HG03095 (cell line): ENCODE results near the gene GPR82.
"Not testable (repeated sequence)": the region's sequence is repeated elsewhere in the genome, so short reads cannot be mapped to it uniquely, and the experiment has no call there.

Source experiments
- ATAC-seq: cut with Tn5 transposase; IDR thresholded peaks from one replicate; pipeline ENCODE4 v1.9.1; 2021; ENCODE audit warnings: moderate library complexity; ENCODE audit not compliant: unreplicated experiment

Gene GPR82

DNA sequence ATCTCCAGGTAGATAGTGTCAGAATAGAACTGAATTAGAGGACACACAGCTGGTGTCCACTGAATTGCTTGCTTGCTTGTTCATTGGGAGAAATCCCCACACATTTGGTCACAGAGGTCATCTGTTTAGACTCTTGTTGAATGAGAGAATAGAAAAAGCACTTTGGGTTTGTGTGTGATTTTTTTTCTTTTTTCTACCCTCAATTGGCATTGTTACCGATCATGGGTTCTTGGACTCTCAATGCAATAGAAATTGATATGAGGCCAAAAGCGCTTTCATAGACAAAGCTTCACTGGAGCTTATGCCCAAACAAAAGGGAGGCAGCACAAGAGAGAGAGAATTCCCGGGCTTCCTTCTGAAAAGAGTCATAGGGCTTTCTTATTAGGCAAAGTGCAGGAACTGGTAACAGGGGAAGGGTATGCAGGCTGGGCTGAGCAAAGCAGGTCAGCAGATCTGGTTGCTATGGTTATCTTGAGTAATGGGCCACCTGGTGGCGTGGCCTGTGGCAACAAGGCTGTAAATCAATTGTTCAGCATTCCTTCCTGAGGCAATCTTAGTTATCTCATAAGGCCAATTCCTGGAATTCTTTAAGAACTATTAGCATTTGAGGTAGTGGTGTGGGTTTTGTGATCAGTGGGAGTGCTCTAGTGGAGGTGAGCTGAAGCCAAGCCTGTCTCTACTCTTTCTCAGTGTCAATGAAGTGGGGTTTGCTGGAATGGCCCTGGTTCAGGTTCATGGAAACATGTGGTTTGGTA, 5.3 kb upstream of the GPR82 start:
- no peak for ATAC-seq

DNA sequence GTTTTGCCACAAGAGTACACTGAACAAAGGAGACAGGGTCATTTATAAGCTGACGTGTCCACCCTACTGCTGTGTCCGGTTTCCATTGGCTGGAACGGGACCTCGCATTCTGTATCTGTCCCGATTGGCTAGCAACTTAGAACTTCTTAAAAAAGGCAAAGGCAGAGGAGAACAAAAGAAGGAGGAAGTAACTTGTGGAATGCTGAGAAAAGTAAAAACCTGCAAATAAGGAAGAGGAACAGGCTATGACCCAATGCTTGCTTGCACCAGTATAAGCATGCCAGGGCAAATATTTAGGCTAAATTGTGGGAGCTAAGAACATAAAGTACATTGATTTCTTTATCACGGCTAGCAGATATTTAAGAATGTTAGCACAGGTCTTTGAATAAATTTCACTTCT, 4.4 kb upstream of the GPR82 start:
- ATAC-seq, result not testable (repeated sequence)

DNA sequence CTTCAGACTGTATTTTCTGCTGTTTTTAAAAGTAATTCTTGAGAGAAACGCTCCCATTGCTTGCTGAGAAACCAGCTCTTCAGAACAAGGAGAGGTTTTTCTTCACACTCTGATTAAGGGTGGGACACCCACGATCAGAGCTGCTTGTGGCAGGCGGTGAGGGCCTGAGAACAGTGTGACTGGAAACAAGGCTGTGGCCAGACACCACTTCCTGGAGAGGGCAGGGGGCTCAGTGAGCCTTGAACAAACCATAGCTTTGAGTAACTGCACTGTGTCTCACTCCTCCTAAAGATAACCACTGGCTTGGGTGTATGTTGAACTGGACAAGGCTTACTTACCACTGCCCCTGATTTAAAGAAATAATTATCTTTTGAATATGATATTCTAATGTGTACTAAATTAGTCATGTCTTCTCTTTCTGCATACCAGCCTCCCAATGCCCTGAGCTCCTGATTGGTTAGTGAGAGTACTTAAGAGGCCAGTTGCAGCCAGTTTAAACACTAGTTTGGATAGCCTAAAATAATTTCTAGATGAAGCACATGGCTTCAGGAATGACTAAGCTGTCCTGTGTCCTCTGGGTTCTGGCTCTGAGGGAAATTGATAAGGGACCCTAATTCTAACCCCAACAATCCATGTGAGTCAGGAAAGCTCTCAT, 3.7 kb upstream of the GPR82 start:
- no peak for ATAC-seq

DNA sequence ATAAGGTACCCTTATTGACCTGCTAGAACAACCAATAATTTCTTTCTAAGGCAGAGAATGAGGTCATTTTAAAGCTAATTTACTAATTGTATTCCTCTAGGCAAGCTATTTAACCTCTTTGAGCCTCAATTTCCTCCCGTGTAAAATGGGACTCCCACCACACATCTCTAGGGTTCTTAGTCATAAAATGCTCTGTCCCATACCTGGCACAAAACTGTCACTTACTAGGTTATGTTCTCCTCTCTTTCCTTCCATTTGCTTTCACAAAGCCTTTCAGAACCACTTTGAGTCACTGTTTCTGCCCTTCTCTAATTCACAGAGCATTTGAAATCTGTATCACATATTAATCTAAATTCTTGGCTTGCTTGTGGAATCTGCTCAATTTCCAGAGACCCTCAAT, 2.4 kb upstream of the GPR82 start:
- ATAC-seq, result no peak

DNA sequence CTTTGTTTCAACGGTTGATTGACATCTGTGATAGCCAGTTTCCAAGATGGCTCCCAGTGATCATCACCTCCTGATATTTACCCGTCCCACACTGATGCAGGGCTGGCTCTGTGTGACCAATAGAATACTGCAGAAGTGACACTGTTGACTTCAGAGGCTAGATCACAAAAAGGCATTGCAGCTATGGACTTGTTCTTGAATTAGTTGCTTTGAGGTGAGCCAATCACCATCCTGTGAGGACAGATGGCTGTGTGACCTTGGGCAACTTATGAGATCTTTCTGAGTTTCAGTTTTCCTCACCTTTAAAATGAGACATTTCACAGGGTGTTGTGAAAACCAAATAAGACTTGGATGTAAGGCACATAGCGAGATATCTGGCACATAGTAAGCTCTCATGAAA, 1.8 kb upstream of the GPR82 start:
- ATAC-seq, result no peak

DNA sequence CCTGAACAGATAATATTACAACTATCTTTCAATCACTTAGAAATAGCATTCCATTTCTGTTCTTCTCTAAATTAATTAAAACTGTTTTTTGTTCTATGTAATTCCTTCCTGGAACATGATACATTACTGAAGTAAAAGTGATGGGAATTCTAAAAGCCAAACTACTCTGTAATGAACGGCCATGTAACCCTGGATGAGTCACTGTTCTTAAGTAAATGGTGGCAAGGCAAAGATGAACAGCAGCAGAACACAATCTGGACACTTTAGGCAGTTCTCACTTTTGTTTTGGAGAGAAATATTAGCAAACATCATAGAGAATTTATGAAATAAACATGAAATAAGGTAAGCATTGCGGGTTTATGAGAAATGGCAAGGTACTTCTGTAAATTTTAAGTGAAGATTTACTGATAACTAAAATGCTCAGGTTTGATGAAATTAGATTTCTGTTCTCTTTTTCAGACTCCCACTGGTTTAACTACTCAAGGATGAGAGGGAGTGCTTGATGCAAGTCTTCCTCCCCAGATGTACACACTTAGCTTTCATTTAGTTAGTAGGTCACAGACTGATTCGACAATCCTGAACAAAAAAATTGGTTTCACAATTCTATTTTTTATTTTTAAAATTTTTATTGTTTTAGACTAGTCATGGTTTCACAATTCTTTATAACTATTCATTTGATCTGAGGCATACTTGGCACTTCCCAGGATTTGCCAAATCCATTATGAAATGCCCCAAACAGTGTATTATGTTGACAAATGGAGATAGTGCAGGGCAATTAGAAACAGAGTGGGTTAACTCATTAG, 964 bp upstream of the GPR82 start:
- ATAC-seq, result no peak

DNA sequence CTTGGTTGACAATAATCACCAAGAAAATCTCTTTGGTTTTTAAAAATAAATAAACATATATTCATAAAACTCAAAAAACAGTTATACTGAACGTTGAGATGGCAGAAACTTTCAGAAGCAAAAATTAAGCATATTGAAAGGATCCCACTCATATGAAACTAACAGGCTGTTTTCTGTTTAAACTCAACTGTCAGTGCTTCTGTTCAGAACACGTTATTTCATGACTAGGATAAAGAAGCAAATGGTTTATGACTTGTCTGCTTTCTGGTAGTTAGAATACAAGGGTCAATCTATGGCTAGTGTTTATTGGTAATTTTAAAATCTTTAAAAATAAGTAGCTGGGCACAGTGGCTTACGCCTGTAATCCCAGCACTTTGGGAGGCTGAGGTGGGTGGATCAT, 4.1 kb downstream of the GPR82 start:
- no peak for ATAC-seq

DNA sequence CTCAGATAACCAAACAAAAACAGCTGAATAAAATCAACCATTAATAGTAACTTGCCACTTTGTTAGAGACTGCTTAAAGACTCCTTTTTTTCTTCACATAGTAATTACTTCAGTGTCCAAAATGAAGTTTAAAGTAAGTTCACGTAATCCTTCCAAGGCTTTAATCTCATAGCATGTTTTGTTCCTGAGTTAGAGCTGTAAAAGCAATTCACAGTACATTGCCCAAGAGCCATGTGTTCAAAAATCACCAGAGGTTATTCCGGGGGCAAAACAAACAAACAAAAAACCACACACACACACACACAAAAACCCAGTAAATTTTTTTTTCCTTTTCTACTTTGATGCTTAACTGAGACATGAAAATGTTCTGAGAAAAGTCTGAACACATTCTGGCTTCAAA, 6.1 kb downstream of the GPR82 start:
- no peak for ATAC-seq

DNA sequence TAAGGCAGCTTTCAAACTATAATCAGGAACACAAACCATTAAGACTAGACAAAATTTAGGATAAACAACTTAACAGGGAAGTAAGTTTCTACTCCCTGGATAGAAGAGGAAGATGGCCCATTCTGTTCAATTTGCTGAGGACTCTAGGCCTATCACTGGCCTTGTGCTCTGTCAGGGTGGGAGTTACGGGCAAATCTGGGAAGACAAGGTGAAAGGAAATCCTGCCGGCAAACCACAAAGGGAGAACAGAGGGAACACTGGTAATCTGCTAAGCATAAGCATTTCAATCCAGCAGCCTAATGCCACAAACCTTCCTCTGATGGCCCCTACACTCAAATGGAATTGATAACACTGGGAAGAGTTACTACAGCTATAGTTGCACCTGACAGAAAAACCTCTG, 8.3 kb downstream of the GPR82 start:
- no peak for ATAC-seq

DNA sequence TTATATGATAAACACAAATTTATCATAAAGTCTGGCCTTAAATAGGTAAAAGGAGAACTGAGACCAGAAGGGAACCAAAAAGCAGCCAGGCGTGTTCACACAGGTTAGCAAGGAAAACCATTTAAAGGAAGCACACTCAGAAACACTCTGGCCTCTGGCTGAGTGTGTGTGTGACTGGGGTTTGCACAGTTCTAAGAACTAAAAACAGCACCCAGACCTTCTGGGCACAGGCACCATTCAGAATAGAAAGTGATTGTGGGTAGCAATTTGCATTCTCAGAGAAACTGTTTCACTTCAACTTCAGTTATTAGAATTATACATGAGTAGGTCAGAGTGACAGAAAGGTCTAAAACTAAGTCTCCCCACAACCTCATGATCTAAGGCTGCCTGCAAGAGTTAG, 10.0 kb downstream of the GPR82 start:
- peak; percentile 97 for ATAC-seq

DNA sequence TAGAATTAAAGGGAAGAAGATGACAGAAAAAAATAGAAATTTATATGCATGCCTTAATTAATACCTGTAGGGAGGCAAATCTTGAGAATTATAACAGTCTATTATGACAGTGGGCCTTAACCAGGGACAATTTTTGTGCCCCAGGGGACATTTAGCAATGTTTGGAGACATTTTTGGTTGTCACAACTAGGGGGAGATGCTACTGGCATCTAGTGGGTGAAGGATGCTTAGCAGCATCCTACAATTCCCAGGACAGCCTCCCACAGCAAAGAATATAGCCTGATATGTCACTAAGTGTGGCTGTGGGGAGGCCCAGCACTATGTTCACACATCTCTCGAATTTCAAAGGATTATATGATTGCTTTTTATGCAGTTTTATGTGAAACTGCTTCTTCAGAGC, 10.5 kb downstream of the GPR82 start:
- no peak for ATAC-seq

DNA sequence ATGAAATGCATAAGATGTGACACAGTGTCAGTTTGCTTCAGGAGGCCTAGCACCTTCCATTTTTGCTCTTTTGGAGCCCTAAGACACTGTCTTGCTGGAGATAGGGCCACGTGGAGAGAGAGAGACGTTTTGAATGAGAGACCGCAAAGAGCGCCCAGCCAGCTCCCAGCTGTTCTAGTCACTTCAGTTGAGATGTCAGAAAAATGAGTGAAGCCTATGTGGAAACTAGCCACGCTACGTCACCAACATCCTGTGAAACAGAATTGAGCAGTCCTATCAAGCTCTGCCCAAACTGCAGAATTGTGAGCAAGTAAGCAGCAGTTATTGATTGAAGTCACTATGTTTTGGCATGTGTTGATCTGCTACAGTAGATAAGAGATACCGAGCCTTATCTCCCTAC, 13.1 kb downstream of the GPR82 start:
- no peak for ATAC-seq

DNA sequence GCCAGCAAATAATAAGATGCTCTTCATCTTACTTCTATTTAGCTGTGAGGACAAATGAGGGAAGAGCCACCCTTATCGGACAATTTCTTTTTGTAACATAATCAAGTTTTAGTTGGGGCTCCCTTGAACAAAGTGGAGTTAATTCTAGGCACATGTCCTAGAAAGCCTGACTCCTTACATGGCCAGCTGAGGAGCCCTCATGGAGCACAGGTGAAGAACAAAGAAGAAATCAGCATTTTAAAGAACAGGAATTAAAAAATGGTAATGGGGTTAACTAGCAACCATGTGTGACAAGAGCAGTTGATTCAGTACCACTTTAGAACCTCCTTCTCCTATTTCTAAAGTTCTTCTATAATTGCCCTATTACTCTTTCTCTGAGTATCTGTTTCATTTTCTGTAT, 15.9 kb downstream of the GPR82 start:
- no peak for ATAC-seq

DNA sequence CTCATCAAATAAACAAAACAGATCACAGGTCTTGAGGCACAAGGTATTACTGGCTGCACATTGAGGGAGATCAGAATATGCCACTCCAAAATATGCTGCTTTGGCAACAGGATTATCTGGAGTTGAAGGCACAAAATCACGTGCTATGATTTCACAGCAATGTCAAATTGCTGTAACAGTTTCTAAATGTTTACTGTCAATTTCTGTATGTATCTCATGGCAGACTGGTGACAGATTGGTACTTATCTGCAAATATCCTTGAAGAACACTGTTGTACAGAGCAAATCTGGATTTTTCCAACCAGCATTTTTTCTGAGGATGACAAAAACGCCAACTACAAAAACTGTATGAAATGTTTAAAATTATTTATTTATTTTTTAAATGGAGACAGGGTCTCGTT, 26.7 kb downstream of the GPR82 start:
- no peak for ATAC-seq

DNA sequence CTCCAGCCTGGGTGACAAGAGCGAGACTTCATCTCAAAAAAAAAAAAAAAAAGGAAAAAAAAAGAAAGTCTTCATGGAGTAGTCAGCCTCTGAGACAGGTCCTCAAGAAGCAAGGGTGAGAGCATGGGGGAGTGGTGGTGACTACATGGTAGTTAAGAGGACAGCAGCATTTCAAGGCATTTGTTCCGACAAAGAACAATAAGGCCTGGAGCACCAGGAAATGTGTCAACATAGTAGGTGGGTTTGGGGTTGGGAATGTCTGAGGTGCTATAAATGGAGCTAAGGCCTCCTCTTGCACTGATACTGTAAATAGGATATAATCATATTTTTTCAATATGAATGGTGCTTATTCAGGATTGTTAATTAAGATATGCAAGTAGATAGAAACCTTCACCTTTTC, 34.4 kb downstream of the GPR82 start:
- no peak for ATAC-seq

DNA sequence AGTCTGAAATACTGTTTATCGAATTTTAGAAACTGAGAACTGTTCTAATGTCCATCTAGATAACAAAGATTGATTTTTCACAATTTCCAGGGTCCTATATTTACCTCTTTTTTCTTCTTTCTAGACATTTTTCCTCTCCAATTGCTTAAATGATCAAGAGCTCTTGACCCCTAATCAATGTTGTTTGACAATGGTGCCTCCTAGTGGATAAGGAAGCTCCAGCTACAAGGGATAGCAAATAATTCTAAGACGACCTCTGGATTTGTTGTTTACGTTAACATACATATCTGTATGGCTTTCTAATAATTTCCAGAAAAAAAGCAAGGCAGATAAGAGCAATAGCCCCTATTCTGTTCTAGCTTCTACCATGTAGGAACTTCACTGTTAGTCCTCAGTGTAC, 35.8 kb downstream of the GPR82 start:
- no peak for ATAC-seq

DNA sequence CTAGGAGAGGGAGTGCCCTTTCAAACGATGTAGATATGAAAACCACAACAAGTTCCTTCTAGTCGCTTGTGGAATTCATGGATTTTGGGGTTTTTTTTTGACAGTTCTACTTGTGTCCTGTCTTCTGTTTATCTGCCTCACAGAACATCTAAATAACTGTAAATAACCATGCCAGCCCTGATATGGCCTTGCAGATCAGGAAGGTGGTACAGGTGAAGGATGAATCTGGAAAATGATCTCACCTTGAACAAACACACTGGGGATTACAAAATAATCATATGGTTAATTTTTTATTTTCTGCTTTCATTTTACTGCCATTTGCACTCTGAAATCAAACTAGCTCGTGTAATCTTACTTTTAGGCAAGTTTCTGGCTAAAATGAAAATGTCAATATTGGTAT, 37.2 kb downstream of the GPR82 start:
- no peak for ATAC-seq

DNA sequence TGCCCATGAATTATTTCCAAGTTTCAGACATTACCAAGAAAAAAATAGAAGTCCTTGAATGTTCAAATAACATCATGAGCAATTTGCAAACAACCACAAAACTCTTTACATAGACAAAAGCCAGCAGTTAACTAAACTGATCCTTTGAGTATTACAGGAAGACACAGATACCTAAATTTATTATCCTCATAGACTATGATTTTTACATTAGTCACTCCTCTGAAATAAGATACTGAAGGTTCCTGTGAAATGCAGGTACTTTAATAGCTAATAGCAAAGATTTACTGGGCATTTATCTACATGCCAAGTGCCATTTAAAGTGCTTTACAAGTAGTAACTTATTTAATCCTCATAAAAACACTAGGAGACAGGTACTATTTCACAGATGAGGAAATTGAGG, 37.7 kb downstream of the GPR82 start:
- no peak for ATAC-seq

DNA sequence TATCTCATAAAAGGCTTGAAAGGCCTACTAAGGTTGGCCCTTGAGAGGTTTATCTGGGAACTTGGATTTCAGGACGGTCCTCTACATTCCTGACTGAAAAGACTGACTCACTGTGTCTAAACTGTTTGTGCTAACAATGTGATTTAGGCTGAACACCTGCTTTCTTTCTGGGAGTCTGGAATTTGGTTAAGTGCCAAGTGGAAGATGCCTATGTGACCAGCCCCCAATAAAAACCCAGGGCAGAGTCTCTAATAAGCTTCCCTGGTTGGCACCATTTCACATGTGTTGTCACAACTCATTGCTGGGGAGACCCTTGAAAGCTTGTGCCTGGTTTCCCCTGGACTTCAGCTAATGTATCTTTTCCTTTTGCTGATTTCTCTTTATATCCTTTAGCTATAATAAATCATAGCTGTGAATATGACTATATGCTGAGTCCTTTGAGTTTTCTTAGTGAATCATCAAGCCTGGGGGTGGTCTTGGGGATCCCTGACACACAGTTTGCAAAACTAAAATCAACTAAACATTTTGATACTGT, 55.1 kb downstream of the GPR82 start:
- no peak for ATAC-seq
